Measurements from ENCODE around the gene SUGCT. TPM values are rescaled to one million over a fixed set of nuclear protein-coding genes. Genes with fewer than 3 reads are reported as not detected.

SUGCT gene
- total RNA-seq, 1 donor from 2014 or later, result 7.1 TPM

DNA sequence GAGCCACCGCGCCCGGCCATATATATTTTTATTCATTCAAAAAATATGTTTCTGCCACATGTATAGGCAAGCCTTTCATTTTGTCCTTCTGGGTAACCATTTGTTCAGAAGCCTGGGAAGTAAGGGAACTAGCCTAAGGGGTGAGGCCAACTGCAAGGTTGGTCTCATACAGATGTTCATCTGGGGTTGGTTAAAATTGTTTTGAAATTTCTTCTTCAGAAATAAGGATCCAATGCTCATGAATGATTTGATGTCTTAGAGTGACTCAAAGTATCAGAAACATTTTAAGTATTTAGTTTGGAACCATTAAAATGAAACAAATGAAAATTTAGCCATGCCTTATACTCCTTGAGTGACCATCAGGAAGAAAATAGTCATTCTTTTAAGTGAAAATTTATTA lies 397.2 kb downstream of the SUGCT start:
- H3K9me3 Mint-ChIP-seq, result no peaks in the 10 kb centered on the region
- no peak overlapping the region for H3K27ac Mint-ChIP-seq
- no peak for DNase-seq (ENCODE audit: extremely low spot score, unreplicated experiment)
- no peak overlapping the region for H3K4me3 Mint-ChIP-seq
- H3K4me1 Mint-ChIP-seq (ENCODE audit: unreplicated experiment), result peaks cover 16% of the 10 kb centered on the region
- H3K27me3 Mint-ChIP-seq, result no peaks in the 10 kb centered on the region
- no peaks in the 10 kb centered on the region for H3K36me3 Mint-ChIP-seq
- TF ChIP-seq, protein P1, sequence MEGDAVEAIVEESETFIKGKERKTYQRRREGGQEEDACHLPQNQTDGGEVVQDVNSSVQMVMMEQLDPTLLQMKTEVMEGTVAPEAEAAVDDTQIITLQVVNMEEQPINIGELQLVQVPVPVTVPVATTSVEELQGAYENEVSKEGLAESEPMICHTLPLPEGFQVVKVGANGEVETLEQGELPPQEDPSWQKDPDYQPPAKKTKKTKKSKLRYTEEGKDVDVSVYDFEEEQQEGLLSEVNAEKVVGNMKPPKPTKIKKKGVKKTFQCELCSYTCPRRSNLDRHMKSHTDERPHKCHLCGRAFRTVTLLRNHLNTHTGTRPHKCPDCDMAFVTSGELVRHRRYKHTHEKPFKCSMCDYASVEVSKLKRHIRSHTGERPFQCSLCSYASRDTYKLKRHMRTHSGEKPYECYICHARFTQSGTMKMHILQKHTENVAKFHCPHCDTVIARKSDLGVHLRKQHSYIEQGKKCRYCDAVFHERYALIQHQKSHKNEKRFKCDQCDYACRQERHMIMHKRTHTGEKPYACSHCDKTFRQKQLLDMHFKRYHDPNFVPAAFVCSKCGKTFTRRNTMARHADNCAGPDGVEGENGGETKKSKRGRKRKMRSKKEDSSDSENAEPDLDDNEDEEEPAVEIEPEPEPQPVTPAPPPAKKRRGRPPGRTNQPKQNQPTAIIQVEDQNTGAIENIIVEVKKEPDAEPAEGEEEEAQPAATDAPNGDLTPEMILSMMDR (conservative IDR thresholded peaks at IDR 0.05), result no peak

GRCh38 chr7:40535678-40536077 lies 400.9 kb downstream of the SUGCT start:
- Mint-ChIP-seq H3K36me3 (no peaks in the 10 kb centered on the region), H3K4me3 (no peak overlapping the region), H3K4me1 (ENCODE audit: unreplicated experiment) (peaks cover 13% of the 10 kb centered on the region), H3K27me3 (no peaks in the 10 kb centered on the region), H3K9me3 (no peaks in the 10 kb centered on the region), H3K27ac (no peak overlapping the region)
- no peak for DNase-seq (ENCODE audit: extremely low spot score, unreplicated experiment)
- TF ChIP-seq, protein P1 (conservative IDR thresholded peaks at IDR 0.05), result no peak

DNA sequence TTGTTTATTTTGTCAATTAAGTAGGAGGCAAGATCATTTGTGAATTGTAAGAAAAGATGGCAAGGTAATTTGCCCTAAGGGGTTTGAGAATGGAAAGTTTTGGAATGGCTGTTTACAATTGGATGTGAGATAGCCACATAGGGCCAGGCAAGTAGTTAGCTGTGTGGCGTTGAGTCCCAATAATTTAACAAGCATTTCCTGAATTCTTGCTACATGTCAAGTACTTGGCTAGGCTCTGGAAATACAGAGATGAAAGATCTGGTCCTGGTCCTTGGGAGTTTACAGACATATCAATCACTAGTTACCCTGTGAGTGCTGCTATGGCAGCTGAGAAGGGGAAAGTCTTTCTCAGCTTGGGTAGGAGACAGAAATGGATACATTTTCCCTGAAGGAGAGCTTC lies 401.6 kb downstream of the SUGCT start:
- no peak for DNase-seq (ENCODE audit: extremely low spot score, unreplicated experiment)
- TF ChIP-seq, protein P1 (conservative IDR thresholded peaks at IDR 0.05), result no peak
- Mint-ChIP-seq H3K4me3 (no peak overlapping the region), H3K4me1 (ENCODE audit: unreplicated experiment) (peaks cover 10% of the 10 kb centered on the region), H3K27me3 (no peaks in the 10 kb centered on the region), H3K36me3 (no peaks in the 10 kb centered on the region), H3K9me3 (no peaks in the 10 kb centered on the region), H3K27ac (no peak overlapping the region)

DNA sequence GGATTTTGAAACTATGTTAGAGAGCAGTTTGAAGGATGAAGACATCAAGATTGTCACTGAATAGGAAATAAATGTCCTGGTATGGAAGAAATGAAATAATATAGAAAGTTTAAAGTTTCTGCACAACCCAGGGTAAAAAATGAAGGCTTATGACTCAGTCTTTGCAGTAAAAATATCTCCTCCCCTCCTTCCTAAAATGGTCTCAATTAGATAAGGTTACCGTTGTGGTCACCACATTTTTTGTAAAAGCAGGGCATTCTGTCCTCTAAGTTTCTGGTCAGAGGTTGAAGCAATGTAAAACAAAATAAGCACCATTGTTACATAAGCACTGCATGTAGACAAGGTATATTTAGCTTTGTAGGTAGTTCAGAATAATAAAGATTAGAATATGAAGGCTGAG lies 403.5 kb downstream of the SUGCT start:
- no peak for DNase-seq (ENCODE audit: extremely low spot score, unreplicated experiment)
- Mint-ChIP-seq H3K4me1 (ENCODE audit: unreplicated experiment) (peaks cover 17% of the 10 kb centered on the region), H3K27ac (no peak overlapping the region), H3K36me3 (no peaks in the 10 kb centered on the region), H3K9me3 (no peaks in the 10 kb centered on the region), H3K27me3 (no peaks in the 10 kb centered on the region), H3K4me3 (no peak overlapping the region)
- TF ChIP-seq, protein P1 (conservative IDR thresholded peaks at IDR 0.05), result no peak

- peaks cover 39% of the 10 kb centered on the region for H3K4me1 Mint-ChIP-seq (ENCODE audit: unreplicated experiment)
- H3K4me3 Mint-ChIP-seq, result no peak overlapping the region
- DNase-seq (ENCODE audit: extremely low spot score, unreplicated experiment), result no peak
- no peaks in the 10 kb centered on the region for H3K9me3 Mint-ChIP-seq
- H3K27ac Mint-ChIP-seq, result no peak overlapping the region
- H3K27me3 Mint-ChIP-seq, result no peaks in the 10 kb centered on the region
- H3K36me3 Mint-ChIP-seq, result no peaks in the 10 kb centered on the region
- TF ChIP-seq, protein P1 (conservative IDR thresholded peaks at IDR 0.05), result no peak
These were observed 406.5 kb downstream of the SUGCT start for GRCh38 chr7:40541336-40541735.

All from type B pancreatic cell (in vitro differentiated cells).